Epidermal melanocyte (primary cell): ENCODE measurements around the gene LRRC8A.
"Not testable (repeated sequence)": the region's sequence is repeated elsewhere in the genome, so short reads cannot be mapped to it uniquely, and the experiment has no call there.

Experiments
- DNase-seq: peaks from one replicate; pipeline ENCODE4 v3.0.0; 2011; ENCODE audit warnings: low spot score; ENCODE audit not compliant: insufficient read length

Gene LRRC8A

GRCh38 chr9:128881884-128882676 is at the start of gene LRRC8A, which contains the start of gene KYAT1:
TSS of gene LRRC8A (plus strand) at chr9:128882133. CDS start at chr9:128907165, 25,032 bp downstream.
TSS of gene KYAT1 (minus strand) at chr9:128881950. CDS start at chr9:128845405, 36,545 bp downstream.
- DNase-seq, result peak; percentile 96

GRCh38 chr9:128833696-128834095 is 48.2 kb upstream of the LRRC8A start:
- no peak for DNase-seq

GRCh38 chr9:128835246-128836210 is 46.4 kb upstream of the LRRC8A start:
- DNase-seq, result no peak

GRCh38 chr9:128836509-128837145 is 45.3 kb upstream of the LRRC8A start:
- no peak for DNase-seq

GRCh38 chr9:128838338-128838737 is 43.6 kb upstream of the LRRC8A start:
- no peak for DNase-seq

GRCh38 chr9:128840524-128840923 is 41.4 kb upstream of the LRRC8A start:
- no peak for DNase-seq

GRCh38 chr9:128841694-128842492 is 40.0 kb upstream of the LRRC8A start:
- DNase-seq, result no peak

GRCh38 chr9:128843171-128843570 is 38.8 kb upstream of the LRRC8A start:
- not testable (repeated sequence) for DNase-seq

- no peak for DNase-seq
Measured at GRCh38 chr9:128845186-128845931, 36.6 kb upstream of the LRRC8A start.

- DNase-seq, result no peak
Measured at GRCh38 chr9:128846680-128847030, 35.3 kb upstream of the LRRC8A start.

- no peak for DNase-seq
Measured at GRCh38 chr9:128847803-128848202, 34.1 kb upstream of the LRRC8A start.

- DNase-seq, result not testable (repeated sequence)
Measured at GRCh38 chr9:128851024-128851423, 30.9 kb upstream of the LRRC8A start.

- not testable (repeated sequence) for DNase-seq
Measured at GRCh38 chr9:128851779-128852600, 29.9 kb upstream of the LRRC8A start.

- not testable (repeated sequence) for DNase-seq
Measured at GRCh38 chr9:128852646-128853045, 29.3 kb upstream of the LRRC8A start.

GRCh38 chr9:128854454-128854853 is 27.5 kb upstream of the LRRC8A start:
- not testable (repeated sequence) for DNase-seq

- DNase-seq, result not testable (repeated sequence)
Measured at GRCh38 chr9:128858476-128858875, 23.5 kb upstream of the LRRC8A start.

GRCh38 chr9:128860937-128861336 is 21.0 kb upstream of the LRRC8A start:
- DNase-seq, result no peak

- no peak for DNase-seq
Measured at GRCh38 chr9:128861501-128861900, 20.4 kb upstream of the LRRC8A start.

GRCh38 chr9:128862401-128862851 is 19.5 kb upstream of the LRRC8A start:
- no peak for DNase-seq
